M059J (cell line): Measurements from ENCODE around the gene SLC10A4. TPM values are rescaled to one million over a fixed set of nuclear protein-coding genes. Genes with fewer than 3 reads are reported as not detected.

Experiments used
- DNase-seq: peaks from one replicate; pipeline ENCODE4 v3.0.0-alpha.2; 2012; ENCODE audit warnings: low read depth
- total RNA-seq: library from RNA; depleted of rRNA; stranded (reverse); fragments of >200 nt; shearing (Covaris generic); gene quantifications from 2 replicates; pipeline ENCODE4 v1.2.3, GENCODE V29; 2014; rRNA removed

The SLC10A4 gene
- total RNA-seq, 1 experiment from 2014 or later: 1.2 TPM

DNA sequence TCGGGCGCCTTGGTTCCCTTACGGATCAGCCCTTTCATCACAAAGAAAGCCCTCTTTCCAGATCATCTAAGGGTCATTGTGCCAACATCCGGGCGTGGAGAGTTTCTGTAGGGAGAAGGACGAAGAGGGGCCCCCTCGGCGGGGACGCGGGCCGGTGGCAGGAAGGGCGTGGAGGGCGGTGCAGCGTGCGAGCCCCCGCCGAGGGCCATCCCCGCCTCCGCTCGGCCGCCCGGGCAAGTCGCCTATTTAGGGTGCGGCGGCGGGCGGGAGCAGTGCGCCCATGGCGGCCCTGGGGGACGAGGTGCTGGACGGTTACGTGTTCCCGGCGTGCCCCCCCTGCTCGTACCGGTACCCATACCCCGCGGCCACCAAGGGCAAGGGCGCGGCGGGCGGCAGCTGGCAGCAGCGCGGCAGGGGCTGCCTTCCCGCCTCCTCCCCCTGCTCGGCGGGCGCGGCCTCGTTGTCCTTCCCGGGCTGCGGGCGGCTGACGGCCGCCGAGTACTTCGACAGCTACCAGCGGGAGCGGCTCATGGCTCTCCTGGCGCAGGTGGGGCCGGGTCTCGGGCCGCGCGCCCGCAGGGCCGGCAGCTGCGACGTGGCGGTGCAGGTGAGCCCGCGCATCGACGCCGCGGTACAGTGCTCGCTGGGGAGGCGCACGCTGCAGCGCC, 7.0 kb downstream of the SLC10A4 start, which contains the start of gene ZAR1:
Gene ZAR1, plus strand, starts transcription at position 241 of the 668 bp plus-strand sequence. Its CDS starts 40 bp downstream, at position 281.
- DNase-seq: no peak

DNA sequence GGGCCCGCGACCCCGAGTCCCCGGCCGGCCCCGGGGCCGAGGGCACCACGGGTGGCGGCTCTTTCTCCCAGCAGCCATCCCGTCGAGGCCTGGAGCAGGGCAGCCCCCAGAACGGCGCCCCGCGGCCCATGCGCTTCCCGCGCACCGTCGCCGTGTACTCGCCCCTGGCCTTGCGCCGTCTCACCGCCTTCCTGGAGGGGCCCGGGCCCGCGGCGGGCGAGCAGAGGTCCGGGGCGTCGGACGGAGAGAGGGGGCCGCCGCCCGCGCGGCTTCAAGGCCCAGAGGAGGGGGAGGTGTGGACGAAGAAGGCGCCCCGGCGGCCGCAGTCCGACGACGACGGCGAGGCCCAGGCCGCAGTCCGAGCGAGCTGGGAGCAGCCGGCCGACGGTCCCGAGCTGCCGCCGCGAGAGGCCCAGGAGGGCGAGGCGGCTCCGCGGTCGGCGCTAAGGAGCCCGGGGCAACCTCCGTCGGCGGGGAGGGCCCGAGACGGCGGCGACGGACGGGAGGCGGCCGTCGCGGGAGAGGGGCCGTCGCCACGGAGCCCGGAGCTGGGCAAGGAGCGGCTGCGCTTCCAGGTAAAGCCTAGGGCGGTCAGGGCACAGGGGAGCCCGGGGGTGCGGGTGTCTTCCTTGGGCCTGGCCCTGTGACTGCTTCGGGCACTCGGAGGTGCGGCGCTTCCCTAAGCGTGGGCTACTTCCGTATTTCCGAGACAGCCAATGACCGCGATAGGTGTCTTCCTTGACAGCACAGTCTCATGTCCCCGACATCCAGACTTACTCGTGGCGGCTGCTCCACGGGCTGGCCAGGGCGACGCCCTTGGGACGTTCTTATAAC, 7.8 kb downstream of the SLC10A4 start:
- no peak for DNase-seq

DNA sequence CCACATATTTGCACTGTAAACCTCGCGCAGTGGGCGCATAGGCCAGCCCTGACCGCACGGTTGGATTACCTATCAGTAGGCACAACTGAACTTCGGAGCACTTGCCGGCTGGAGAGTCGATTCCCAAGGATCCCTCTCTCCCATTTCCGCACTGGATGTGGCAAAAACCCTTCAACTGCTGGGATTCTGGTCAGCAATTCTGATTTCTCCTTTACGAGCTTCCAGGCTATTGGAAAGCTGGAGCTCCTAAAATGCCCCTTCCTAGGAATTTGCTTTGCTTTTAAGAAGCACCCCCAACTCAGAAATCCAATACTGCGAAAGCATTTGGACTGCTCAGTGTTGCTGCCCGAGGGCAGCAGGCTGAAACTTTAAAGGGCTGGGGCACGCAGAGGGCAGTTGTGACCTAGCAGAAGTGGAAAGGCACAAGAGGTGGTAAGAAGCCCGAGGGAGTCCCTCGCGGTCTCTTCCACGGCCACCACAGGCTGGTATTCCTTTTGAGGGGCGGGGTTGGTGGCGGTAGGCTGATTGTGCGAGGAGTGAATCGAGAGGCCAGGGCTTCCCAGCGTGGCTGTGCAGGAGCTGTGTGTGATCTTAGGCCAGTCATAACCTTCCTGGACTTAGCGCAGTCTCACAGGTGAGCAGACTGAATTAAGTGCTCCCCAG, 8.5 kb downstream of the SLC10A4 start:
- no peak for DNase-seq

DNA sequence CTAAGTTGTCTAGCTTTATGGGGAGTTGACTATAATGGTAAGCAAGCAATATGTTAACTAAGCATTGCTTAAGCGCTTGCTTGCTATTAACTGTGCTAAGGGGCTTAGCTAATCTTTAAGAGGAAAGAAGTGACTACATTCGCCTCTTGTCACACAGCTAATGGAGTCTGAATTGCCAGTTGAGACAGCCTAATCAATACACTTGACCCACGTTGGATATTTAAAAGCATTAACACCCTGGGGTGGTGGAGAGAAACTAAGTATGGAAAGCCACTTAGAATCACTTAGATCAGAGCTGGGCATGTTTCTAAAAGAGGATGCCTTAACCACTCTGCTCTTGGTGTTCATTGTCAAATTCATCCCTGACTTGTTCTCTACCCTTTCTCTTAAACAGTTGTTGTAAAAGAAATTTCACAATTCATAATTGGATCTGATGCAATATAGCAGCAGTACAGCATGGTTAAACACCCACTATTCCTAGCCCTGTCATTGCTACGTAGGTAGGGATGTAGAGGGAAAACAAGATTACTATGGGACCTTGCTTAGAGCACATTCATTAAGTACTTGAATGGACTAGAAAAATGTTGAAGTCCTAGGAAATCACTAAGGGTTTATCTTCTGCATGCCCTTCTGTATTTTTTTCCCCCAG, 10.4 kb downstream of the SLC10A4 start:
- DNase-seq: no peak

DNA sequence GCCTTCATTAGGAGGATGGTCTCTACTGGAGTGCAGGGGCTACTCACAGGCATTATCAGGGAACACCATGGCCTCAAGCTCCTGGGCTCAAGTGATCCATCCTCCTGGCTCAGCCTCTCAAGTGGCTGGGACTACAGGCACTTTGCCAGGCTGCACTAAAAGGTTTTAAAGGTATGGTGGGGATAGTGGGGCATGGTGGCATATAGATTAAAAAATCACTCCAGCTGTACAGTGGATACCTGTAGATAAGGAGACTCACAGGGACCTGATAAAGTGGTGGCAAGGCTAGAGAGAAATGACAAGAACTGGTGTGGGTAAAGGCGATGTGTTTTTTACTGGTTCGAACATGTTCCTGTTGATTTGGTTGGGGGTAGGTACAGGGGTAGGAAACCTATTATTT, 12.8 kb downstream of the SLC10A4 start:
- no peak for DNase-seq

DNA sequence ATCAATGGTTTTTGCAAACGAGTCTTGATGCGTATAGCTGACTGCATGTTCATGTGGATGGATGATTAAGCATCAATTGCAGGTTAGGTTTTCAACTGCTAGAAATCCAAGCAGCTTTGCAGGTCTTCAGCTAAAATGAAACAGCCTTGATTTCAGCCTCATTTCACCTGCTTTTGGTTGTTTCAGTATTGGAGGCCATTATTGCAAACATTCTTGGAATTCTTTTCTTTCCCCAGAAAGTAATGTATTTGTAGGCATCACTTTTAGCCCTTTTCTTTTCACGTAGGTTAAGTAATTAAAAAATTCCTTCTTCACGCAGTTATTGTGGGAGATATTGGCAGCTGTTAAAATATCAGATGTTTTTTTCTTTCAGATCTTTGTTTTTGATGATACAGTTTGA, 15.8 kb downstream of the SLC10A4 start:
- DNase-seq: no peak

DNA sequence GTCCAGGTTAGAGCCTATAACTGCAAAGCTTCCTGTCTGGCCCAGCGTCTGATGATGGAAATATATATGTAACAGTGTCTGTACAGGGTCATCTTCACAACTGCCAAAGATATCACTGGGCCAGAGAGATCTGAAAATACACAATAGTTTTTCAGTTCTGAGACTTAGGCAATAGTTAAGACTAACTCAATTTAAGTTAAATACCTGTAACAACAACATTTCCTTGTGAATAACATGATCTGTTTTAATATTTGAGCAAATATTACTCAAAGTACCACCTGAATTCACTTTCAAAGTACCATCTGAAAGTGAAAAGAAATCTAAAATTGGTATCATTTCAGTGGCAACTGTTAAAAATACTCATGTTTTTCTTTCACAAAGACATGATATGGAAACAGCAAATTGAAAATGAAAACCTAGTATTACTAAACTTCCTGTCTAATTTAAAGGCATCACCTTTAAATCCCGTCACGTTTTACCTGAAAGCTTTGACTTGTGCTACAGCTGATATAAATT, 16.5 kb downstream of the SLC10A4 start:
- no peak for DNase-seq

DNA sequence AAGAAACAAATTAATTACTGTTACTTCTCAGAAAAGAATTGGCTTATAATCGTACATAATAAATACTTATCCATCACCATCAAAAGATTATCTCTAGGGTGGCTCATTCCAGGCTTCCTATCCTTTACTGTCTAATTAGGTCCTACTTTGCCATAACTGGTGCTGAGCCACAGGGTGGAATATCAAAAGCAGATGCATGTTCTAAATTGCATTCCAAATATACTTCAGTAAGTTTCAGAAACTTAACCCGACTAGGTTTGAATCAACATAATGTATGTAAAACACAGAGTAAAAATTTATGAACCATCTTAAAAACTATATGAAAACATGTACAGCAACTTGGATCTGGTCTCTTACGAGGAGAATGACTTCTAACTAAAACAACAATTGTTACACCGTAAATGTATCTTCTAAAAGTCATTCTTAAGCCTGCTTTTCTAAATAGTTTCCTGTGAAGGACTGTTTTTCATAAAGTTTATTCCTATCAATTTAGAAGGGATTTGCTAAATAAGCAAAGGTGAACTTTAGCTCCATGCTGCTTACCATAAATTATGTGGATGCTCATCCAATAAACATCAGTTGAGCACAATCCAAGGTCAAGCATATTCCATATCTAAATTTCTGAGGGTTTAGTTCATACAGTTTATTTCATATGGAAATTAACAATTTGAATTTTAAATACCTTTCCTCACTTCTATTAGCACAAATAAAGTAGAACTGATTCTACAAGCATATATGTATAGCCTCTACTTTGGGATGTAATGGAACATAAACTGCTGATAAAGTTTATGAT, 20.3 kb downstream of the SLC10A4 start:
- DNase-seq: no peak

DNA sequence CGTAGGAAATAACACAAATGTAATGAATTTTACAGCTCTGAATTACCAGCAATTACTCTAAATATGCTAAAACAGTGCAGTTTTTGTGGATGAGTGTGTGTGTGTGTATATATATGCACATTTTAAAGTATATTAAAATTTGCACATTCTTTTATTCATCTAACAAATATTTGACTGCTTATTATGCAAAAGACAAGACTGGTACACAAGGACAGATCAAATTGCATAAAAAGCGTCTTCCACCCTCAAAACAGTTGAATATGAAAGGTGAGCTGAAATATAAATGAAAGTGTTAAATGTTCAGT, 20.8 kb downstream of the SLC10A4 start:
- no peak for DNase-seq

DNA sequence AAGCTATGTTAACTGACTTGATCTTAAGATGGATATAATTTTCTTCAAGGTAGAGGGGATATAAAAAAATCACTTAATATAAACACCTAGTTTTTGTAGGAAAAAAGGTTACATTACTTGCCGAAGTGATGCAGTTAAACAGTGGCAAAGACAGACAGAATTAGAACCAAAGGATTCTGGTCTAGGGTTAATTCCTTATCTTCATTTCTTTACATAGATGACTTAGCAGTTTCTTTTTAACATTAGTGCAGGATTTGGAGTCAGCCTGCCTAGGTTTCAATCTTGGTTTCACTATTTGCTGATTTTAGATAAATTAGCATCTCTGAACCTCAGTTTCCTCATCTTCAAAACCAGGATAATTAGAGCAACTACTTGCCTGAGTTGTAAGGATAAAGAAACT, 21.2 kb downstream of the SLC10A4 start:
- no peak for DNase-seq

DNA sequence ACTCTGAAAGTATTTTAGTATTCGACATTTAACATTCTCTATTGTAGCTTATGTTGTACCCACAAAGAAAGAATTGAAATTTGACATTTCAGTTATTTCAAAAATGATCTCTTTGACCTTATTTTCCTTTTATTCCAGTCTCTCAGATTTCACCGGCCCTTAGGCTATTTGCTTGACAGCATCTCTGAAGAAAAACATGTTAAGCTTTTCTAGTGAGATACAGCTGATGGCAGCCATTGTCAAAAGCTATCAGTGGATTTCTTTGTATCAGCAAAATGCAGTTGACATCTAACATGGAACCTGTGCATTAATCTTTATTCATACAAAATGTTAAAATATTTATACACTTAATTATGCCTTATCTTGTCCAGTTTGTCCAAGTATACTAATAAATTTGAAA, 23.6 kb downstream of the SLC10A4 start:
- no peak for DNase-seq

DNA sequence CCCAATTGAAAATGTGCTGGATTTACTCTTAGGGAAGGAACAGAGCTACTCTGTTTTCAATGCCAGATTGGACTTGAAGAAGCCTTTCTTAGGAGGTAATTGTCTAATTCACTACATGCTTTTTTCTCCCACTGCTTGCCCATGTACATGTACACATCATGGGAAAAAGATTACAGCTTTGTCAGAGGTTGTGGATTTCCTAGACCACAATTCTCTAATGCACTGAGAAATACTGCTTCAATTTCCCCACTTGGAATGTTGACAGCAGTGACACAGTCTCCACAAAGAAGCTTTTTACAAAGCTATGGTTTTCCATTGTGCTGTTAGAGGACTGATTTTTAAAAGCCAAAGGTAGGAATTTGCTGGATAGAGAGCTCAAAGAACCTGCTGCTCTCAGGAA, 26.4 kb downstream of the SLC10A4 start:
- DNase-seq: no peak

DNA sequence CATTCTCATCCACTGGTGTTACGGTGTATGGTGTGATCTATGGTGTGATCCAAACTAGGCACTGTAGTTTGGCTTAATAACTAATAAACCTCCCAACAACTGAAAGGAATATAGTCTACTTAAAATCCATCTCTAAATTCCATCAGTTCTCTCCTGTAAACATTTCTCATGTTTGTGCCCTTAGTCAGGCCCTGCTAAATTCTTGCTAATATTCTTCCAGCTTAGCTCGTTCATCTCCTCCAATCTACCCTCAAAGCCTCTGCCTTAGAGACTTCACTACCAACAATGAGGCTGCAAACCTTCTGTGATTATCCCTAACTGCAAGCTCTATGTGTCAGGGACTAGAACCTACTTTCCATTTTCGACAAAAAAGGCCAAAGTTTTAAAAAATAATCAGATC, 35.0 kb downstream of the SLC10A4 start:
- no peak for DNase-seq

DNA sequence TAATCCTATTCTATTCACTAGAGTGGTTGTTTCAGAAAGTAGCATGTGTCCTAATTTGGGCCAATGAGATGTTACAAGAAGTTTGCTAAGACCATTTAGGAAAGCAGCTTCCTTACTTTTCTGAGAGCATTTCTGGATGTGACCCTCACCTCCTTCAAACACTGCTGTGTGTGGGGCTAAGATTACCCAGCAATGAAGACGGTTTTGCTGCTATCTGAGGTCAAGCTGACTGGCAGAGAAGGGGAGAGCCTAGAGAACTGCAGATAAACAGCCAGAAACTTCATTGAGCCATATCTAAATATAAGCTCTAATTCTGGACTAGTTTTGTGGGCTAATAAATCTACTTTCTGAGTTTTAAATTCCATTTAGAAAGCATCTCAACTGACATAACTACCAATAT, 43.3 kb downstream of the SLC10A4 start:
- no peak for DNase-seq

DNA sequence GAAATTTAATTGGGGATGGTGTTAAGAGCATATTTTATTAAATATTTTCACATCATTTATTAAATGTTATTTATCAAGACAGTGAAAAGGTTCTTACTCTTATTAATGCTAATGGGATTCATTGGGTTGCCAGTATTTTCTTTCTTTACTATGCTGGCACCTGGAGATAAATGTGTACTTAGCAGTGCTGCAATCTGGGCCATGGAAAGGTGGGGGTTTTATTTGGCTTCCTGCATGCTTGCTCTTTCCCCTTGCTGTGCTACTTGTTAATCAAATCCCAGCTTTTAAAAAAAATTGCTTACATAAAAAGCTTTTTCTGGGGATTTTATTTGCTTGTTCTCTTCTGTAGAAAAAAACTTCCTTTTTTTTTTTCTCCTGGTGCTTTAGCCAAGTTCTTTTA, 55.2 kb downstream of the SLC10A4 start:
- DNase-seq: no peak

Other genes with a start within 250 kb of the SLC10A4 start
- gene TEC, start 213.5 kb upstream of the SLC10A4 start, total RNA-seq: 0.12 and 0.81 TPM in 2 replicates
- gene SLAIN2, start 141.8 kb upstream of the SLC10A4 start, total RNA-seq: 82.8 and 109 TPM in 2 replicates
- gene ZAR1, start 6.9 kb downstream of the SLC10A4 start, total RNA-seq: not detected in 2 replicates